Epithelial cell of esophagus (primary cell): ENCODE measurements around the gene BCL11B.

Experiments used
- DNase-seq: peaks from one replicate; pipeline ENCODE4 v3.0.0; 2010; ENCODE audit warnings: low read depth
- H3K4me3 ChIP-seq: 2 replicates; pipeline ENCODE4 v1.5.1; 2011; ENCODE audit warnings: mild to moderate bottlenecking, low read length, control low read depth
- CTCF ChIP-seq: IDR thresholded peaks from 2 replicates; pipeline ENCODE4 v1.5.1; 2011; ENCODE audit warnings: low read depth, mild to moderate bottlenecking, low read length, control low read depth, inconsistent platforms; ENCODE audit not compliant: insufficient read depth; ENCODE audit errors: missing control alignments

The BCL11B gene

DNA sequence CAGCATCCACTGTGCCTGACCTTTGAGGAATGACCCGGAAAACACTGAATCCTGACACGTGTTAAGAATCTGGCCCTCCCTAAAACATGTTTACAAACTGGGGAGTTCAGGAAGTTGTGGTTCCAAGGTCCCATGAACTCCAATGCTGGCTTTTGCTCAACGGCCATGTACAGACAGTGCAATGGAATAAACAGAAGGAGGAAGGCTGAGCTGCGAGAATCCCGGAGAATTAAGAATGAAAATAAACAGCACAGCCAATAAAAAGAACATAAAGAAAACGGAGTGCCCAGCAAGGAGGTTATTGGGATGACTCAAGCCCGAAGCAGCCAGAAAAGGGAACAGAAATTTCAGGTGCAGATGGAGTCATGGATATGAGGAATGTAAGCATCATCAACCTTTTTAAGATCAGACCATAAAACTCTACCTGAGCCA lies 32.3 kb downstream of the BCL11B start:
- no peak overlapping the region for H3K4me3 ChIP-seq
- DNase-seq, result peak; percentile 74
- TF ChIP-seq CTCF, result no peak

- H3K4me3 ChIP-seq, result no peak overlapping the region
- DNase-seq, result no peak
- no peak for TF ChIP-seq CTCF
These were observed 33.8 kb downstream of the BCL11B start for GRCh38 chr14:99238216-99238615.

- no peak overlapping the region for H3K4me3 ChIP-seq
These were observed 34.7 kb downstream of the BCL11B start for GRCh38 chr14:99237288-99237687.

GRCh38 chr14:99236386-99237138 lies 35.4 kb downstream of the BCL11B start:
- no peak for DNase-seq
- TF ChIP-seq CTCF, result no peak
- H3K4me3 ChIP-seq, result no peak overlapping the region

More at GRCh38 chr14:99237288-99237687, 34.7 kb downstream of the BCL11B start:
- no peak for TF ChIP-seq CTCF
- DNase-seq, result no peak

DNA sequence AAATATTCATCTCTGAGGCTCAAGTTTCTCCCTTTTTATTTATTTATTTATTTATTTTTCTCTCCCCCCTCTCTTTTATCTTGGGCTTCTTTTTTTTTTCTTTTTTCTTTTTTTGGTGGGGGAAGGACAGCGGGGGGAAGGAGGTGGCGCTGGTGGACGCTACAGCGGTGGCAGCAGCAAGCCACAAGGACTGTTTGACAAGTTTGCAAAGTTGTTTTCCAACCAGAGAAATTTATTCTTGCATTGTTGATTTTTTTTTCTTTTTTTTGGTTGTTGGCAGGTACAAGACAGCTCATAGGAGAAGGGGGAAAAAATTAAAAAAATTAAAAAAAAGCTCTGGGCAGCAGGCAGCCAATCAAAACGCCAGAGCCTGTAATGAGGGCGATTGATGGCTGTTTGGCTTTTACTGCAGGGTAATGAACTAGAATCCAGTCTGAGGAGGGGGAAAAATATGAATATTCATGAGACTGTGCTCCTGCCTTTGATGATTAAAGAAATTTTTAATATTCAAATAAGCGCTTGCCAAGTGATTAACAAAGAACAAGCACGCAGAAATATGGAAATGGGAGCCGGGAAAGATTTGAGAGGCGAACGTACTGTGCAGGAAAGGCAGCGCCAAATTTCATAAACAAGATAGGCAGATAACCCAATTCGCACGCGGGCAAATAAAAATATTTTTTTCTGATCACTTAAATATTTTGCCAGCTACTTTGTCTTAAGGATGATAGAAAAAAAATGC lies 36.2 kb downstream of the BCL11B start:
- DNase-seq, result no peak
- no peak overlapping the region for H3K4me3 ChIP-seq
- no peak for TF ChIP-seq CTCF

- H3K4me3 ChIP-seq, result no peak overlapping the region
- no peak for DNase-seq
- TF ChIP-seq CTCF, result no peak
These were observed 36.9 kb downstream of the BCL11B start for GRCh38 chr14:99234961-99235571.
